ENCODE results near the gene HIVEP3. TPM values are rescaled to one million over a fixed set of nuclear protein-coding genes. Genes with fewer than 3 reads are reported as not detected.

Gene HIVEP3
- total RNA-seq, 1 donor from 2014 or later = 8.9 TPM

GRCh38 chr1:41776891-41777441 lies 141.8 kb downstream of the HIVEP3 start:
- Mint-ChIP-seq H3K9me3 (ENCODE audit: unreplicated experiment) (no peaks in the 10 kb centered on the region), H3K4me3 (ENCODE audit: unreplicated experiment) (no peak overlapping the region), H3K27me3 (ENCODE audit: low read depth, unreplicated experiment) (peaks cover 42% of the 10 kb centered on the region), H3K4me1 (ENCODE audit: low read depth, unreplicated experiment) (no peaks in the 10 kb centered on the region), H3K36me3 (ENCODE audit: low read depth, unreplicated experiment) (no peaks in the 10 kb centered on the region), H3K27ac (ENCODE audit: unreplicated experiment) (no peak overlapping the region)
- FAIRE-seq (no peak), DNase-seq (ENCODE audit: low read depth) (no peak)
- TF ChIP-seq EZH2 (IDR thresholded peaks at IDR 0.05; ENCODE audit: insufficient read depth, low read length) = no peak
- TF ChIP-seq CTCF (IDR thresholded peaks at IDR 0.05; ENCODE audit: insufficient read depth, low read depth, low read length) = no peak
- Histone ChIP-seq H3K9me3 (ENCODE audit: insufficient read depth, low read depth, low read length) (no peaks in the 10 kb centered on the region), H3K27ac (ENCODE audit: low read depth, low read length) (no peak overlapping the region), H3K27me3 (ENCODE audit: insufficient read depth, low read length) (no peaks in the 10 kb centered on the region), H3K4me1 (ENCODE audit: insufficient read depth, low read length) (peaks cover 7% of the 10 kb centered on the region), H2AFZ (ENCODE audit: low read depth, low read length) (no peak overlapping the region), H3K4me3 (ENCODE audit: insufficient read depth, low read depth, low read length) (no peak overlapping the region), H3K36me3 (ENCODE audit: insufficient read depth, low read length) (no peaks in the 10 kb centered on the region), H3K4me2 (ENCODE audit: low read length) (no peak overlapping the region), H4K20me1 (ENCODE audit: insufficient read depth, low read length) (no peaks in the 10 kb centered on the region), H3K9ac (ENCODE audit: low read length) (no peak overlapping the region), H3K79me2 (ENCODE audit: insufficient read depth, low read length) (no peaks in the 10 kb centered on the region)

GRCh38 chr1:41775956-41776585 lies 142.7 kb downstream of the HIVEP3 start:
- Histone ChIP-seq H3K36me3 (ENCODE audit: insufficient read depth, low read length) (no peaks in the 10 kb centered on the region), H3K27me3 (ENCODE audit: insufficient read depth, low read length) (no peaks in the 10 kb centered on the region), H2AFZ (ENCODE audit: low read depth, low read length) (no peak overlapping the region), H3K4me3 (ENCODE audit: insufficient read depth, low read depth, low read length) (no peak overlapping the region), H3K27ac (ENCODE audit: low read depth, low read length) (no peak overlapping the region), H3K9ac (ENCODE audit: low read length) (no peak overlapping the region), H3K9me3 (ENCODE audit: insufficient read depth, low read depth, low read length) (no peaks in the 10 kb centered on the region), H3K4me2 (ENCODE audit: low read length) (no peak overlapping the region), H3K79me2 (ENCODE audit: insufficient read depth, low read length) (no peaks in the 10 kb centered on the region), H3K4me1 (ENCODE audit: insufficient read depth, low read length) (peaks cover 9% of the 10 kb centered on the region), H4K20me1 (ENCODE audit: insufficient read depth, low read length) (no peaks in the 10 kb centered on the region)
- no peak for DNase-seq (ENCODE audit: low read depth)
- H3K36me3 Mint-ChIP-seq (ENCODE audit: low read depth, unreplicated experiment) = no peaks in the 10 kb centered on the region
- H3K4me3 Mint-ChIP-seq (ENCODE audit: unreplicated experiment) = no peak overlapping the region
- no peaks in the 10 kb centered on the region for H3K9me3 Mint-ChIP-seq (ENCODE audit: unreplicated experiment)
- TF ChIP-seq CTCF (IDR thresholded peaks at IDR 0.05; ENCODE audit: insufficient read depth, low read depth, low read length) (no peak), EZH2 (IDR thresholded peaks at IDR 0.05; ENCODE audit: insufficient read depth, low read length) (no peak)
- H3K4me1 Mint-ChIP-seq (ENCODE audit: low read depth, unreplicated experiment) = peaks cover 5% of the 10 kb centered on the region
- FAIRE-seq = no peak
- H3K27ac Mint-ChIP-seq (ENCODE audit: unreplicated experiment) = no peak overlapping the region
- H3K27me3 Mint-ChIP-seq (ENCODE audit: low read depth, unreplicated experiment) = peaks cover 38% of the 10 kb centered on the region

- Histone ChIP-seq H3K27me3 (ENCODE audit: insufficient read depth, low read length) (no peaks in the 10 kb centered on the region), H3K4me2 (ENCODE audit: low read length) (no peak overlapping the region), H3K27ac (ENCODE audit: low read depth, low read length) (no peak overlapping the region), H3K79me2 (ENCODE audit: insufficient read depth, low read length) (peaks cover 4% of the 10 kb centered on the region), H3K9me3 (ENCODE audit: insufficient read depth, low read depth, low read length) (no peaks in the 10 kb centered on the region), H4K20me1 (ENCODE audit: insufficient read depth, low read length) (no peaks in the 10 kb centered on the region), H3K9ac (ENCODE audit: low read length) (no peak overlapping the region), H3K36me3 (ENCODE audit: insufficient read depth, low read length) (no peaks in the 10 kb centered on the region), H3K4me3 (ENCODE audit: insufficient read depth, low read depth, low read length) (no peak overlapping the region), H3K4me1 (ENCODE audit: insufficient read depth, low read length) (peaks cover 10% of the 10 kb centered on the region), H2AFZ (ENCODE audit: low read depth, low read length) (no peak overlapping the region)
- H3K36me3 Mint-ChIP-seq (ENCODE audit: low read depth, unreplicated experiment) = no peaks in the 10 kb centered on the region
- H3K9me3 Mint-ChIP-seq (ENCODE audit: unreplicated experiment) = no peaks in the 10 kb centered on the region
- H3K27me3 Mint-ChIP-seq (ENCODE audit: low read depth, unreplicated experiment) = peaks cover 27% of the 10 kb centered on the region
- TF ChIP-seq EZH2 (IDR thresholded peaks at IDR 0.05; ENCODE audit: insufficient read depth, low read length) (no peak), CTCF (IDR thresholded peaks at IDR 0.05; ENCODE audit: insufficient read depth, low read depth, low read length) (no peak)
- FAIRE-seq = no peak
- H3K4me3 Mint-ChIP-seq (ENCODE audit: unreplicated experiment) = no peak overlapping the region
- H3K27ac Mint-ChIP-seq (ENCODE audit: unreplicated experiment) = no peak overlapping the region
- peaks cover 5% of the 10 kb centered on the region for H3K4me1 Mint-ChIP-seq (ENCODE audit: low read depth, unreplicated experiment)
- DNase-seq (ENCODE audit: low read depth) = no peak
Observed at GRCh38 chr1:41774471-41774990, 144.2 kb downstream of the HIVEP3 start.

Data from astrocyte (in vitro differentiated cells and primary cell).